Stimulated activated naive CD4-positive, alpha-beta T cell treated with Interleukin-2 at 50 U/mL for 16 hours (primary cell): ENCODE data around the gene PTPRF.
"Not testable (repeated sequence)": the region's sequence is repeated elsewhere in the genome, so short reads cannot be mapped to it uniquely, and the experiment has no call there.

Source experiments
- DNase-seq: peaks from one replicate; lab custom pipeline; 2025; lab: John Stamatoyannopoulos, UW

The PTPRF gene

GRCh38 chr1:43538143-43538487 lies 7.4 kb downstream of the PTPRF start:
- no peak for DNase-seq

- DNase-seq = no peak
Measured at GRCh38 chr1:43538969-43539368, 8.3 kb downstream of the PTPRF start.

- DNase-seq = no peak
Measured at GRCh38 chr1:43539726-43540434, 9.2 kb downstream of the PTPRF start.

- DNase-seq = no peak
Measured at GRCh38 chr1:43540653-43541071, 10.0 kb downstream of the PTPRF start.

- DNase-seq = no peak
Measured at GRCh38 chr1:43541141-43541540, 10.5 kb downstream of the PTPRF start.

- DNase-seq = no peak
Measured at GRCh38 chr1:43541721-43542401, 11.2 kb downstream of the PTPRF start.

GRCh38 chr1:43542527-43543458 lies 12.1 kb downstream of the PTPRF start:
- no peak for DNase-seq

- no peak for DNase-seq
Measured at GRCh38 chr1:43543567-43543966, 12.9 kb downstream of the PTPRF start.

- DNase-seq = no peak
Measured at GRCh38 chr1:43545339-43545694, 14.6 kb downstream of the PTPRF start.

GRCh38 chr1:43545695-43546387 lies 15.2 kb downstream of the PTPRF start:
- DNase-seq = no peak

- no peak for DNase-seq
Measured at GRCh38 chr1:43546388-43547100, 15.9 kb downstream of the PTPRF start.

- DNase-seq = no peak
Measured at GRCh38 chr1:43547538-43548072, 16.9 kb downstream of the PTPRF start.

- no peak for DNase-seq
Measured at GRCh38 chr1:43548285-43549271, 17.9 kb downstream of the PTPRF start.

- DNase-seq = not testable (repeated sequence)
Measured at GRCh38 chr1:43549394-43549793, 18.7 kb downstream of the PTPRF start.

- no peak for DNase-seq
Measured at GRCh38 chr1:43549921-43550597, 19.4 kb downstream of the PTPRF start.

- DNase-seq = no peak
Measured at GRCh38 chr1:43550598-43551246, 20.0 kb downstream of the PTPRF start.

GRCh38 chr1:43551396-43551888 lies 20.8 kb downstream of the PTPRF start:
- DNase-seq = no peak

- DNase-seq = no peak
Measured at GRCh38 chr1:43552059-43552742, 21.5 kb downstream of the PTPRF start.
